ENCODE data around the gene UAP1L1. TPM values are rescaled to one million over a fixed set of nuclear protein-coding genes. Genes with fewer than 3 reads are reported as not detected.

The UAP1L1 gene
- polyA plus RNA-seq, 1 donor (not counting 4 experiments of a cell fraction or from before 2014, with no cell fraction given) = 2.7 TPM

GRCh38 chr9:137107982-137108381, 30.7 kb downstream of the UAP1L1 start:
- Histone ChIP-seq H4K20me1 (ENCODE audit: control insufficient read depth, extremely low read depth, insufficient read depth, low read length) (no peaks in the 10 kb centered on the region), H3K9ac (ENCODE audit: control insufficient read depth, extremely low read depth, insufficient read depth, low read length) (no peak overlapping the region), H3K4me1 (ENCODE audit: control insufficient read depth, extremely low read depth, insufficient read depth, low read length) (no peaks in the 10 kb centered on the region), H3K9me3 (ENCODE audit: control insufficient read depth, low read depth, low read length) (peaks cover 5% of the 10 kb centered on the region), H3K4me3 (ENCODE audit: control insufficient read depth in 2 of 3, extremely low read depth in 1 of 3, insufficient read depth in 2 of 3, low read depth in 1 of 3, low read length in 3 of 3) (no peak overlapping the region), H3K36me3 (ENCODE audit: control insufficient read depth in 2 of 2, extremely low read depth in 1 of 2, insufficient read depth in 2 of 2, low read length in 2 of 2) (peaks cover 14% of the 10 kb centered on the region in 2 experiments), H3K4me2 (ENCODE audit: control insufficient read depth, extremely low read depth, insufficient read depth, low read depth, low read length) (no peak overlapping the region), H3K27ac (ENCODE audit: control insufficient read depth, insufficient read depth, low read length) (no peak overlapping the region), H3K79me2 (ENCODE audit: control insufficient read depth, insufficient read depth, low read length) (peaks cover 1% of the 10 kb centered on the region), H3K27me3 (ENCODE audit: control insufficient read depth, extremely low read depth, insufficient read depth, low read length) (no peaks in the 10 kb centered on the region), H3K9me1 (ENCODE audit: control insufficient read depth, extremely low read depth, insufficient read depth, low read length) (no peaks in the 10 kb centered on the region), H2AFZ (ENCODE audit: control insufficient read depth, low read length) (no peak overlapping the region)
- no peak for TF ChIP-seq CTCF (optimal IDR thresholded peaks at IDR 0.05 in 1 of 3, IDR thresholded peaks at IDR 0.05 in 1 of 3, conservative IDR thresholded peaks at IDR 0.05 in 1 of 3; ENCODE audit: extremely low read depth in 1 of 3, insufficient read depth in 2 of 3, low read length in 3 of 3)
- TF ChIP-seq EZH2 (IDR thresholded peaks at IDR 0.05; ENCODE audit: low read length) = no peak
- FAIRE-seq = no peak
- DNase-seq (ENCODE audit: low read depth, low spot score) = no peak
- dilution Hi-C loops (cut with MboI; ENCODE audit: extremely low pct_ligation_motif_present, low sequenced_read_pairs) = no loop called here

DNA sequence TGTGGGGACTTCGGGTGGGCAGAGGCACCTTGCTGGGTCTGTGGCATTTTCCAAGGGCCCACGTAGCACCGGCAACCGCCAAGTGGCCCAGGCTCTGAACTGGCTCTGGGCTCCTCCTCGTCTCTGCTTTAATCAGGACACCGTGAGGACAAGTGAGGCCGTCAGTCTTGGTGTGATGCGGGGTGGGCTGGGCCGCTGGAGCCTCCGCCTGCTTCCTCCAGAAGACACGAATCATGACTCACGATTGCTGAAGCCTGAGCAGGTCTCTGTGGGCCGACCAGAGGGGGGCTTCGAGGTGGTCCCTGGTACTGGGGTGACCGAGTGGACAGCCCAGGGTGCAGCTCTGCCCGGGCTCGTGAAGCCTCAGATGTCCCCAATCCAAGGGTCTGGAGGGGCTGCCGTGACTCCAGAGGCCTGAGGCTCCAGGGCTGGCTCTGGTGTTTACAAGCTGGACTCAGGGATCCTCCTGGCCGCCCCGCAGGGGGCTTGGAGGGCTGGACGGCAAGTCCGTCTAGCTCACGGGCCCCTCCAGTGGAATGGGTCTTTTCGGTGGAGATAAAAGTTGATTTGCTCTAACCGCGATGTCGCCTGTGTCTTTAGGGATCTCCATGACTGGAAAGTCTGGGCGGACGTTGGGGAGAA, 31.4 kb downstream of the UAP1L1 start:
- Histone ChIP-seq H3K9me1 (ENCODE audit: control insufficient read depth, extremely low read depth, insufficient read depth, low read length) (no peaks in the 10 kb centered on the region), H3K36me3 (ENCODE audit: control insufficient read depth in 2 of 2, extremely low read depth in 1 of 2, insufficient read depth in 2 of 2, low read length in 2 of 2) (peaks cover 6 to 12% of the 10 kb centered on the region in 2 experiments), H3K9ac (ENCODE audit: control insufficient read depth, extremely low read depth, insufficient read depth, low read length) (no peak overlapping the region), H3K4me2 (ENCODE audit: control insufficient read depth, extremely low read depth, insufficient read depth, low read depth, low read length) (no peak overlapping the region), H3K27ac (ENCODE audit: control insufficient read depth, insufficient read depth, low read length) (no peak overlapping the region), H4K20me1 (ENCODE audit: control insufficient read depth, extremely low read depth, insufficient read depth, low read length) (no peaks in the 10 kb centered on the region), H3K4me1 (ENCODE audit: control insufficient read depth, extremely low read depth, insufficient read depth, low read length) (no peaks in the 10 kb centered on the region), H3K4me3 (ENCODE audit: control insufficient read depth in 2 of 3, extremely low read depth in 1 of 3, insufficient read depth in 2 of 3, low read depth in 1 of 3, low read length in 3 of 3) (no peak overlapping the region), H2AFZ (ENCODE audit: control insufficient read depth, low read length) (no peak overlapping the region), H3K9me3 (ENCODE audit: control insufficient read depth, low read depth, low read length) (no peaks in the 10 kb centered on the region), H3K79me2 (ENCODE audit: control insufficient read depth, insufficient read depth, low read length) (no peaks in the 10 kb centered on the region), H3K27me3 (ENCODE audit: control insufficient read depth, extremely low read depth, insufficient read depth, low read length) (no peaks in the 10 kb centered on the region)
- DNase-seq (ENCODE audit: low read depth, low spot score) (no peak), FAIRE-seq (no peak)
- dilution Hi-C loops (cut with MboI; ENCODE audit: extremely low pct_ligation_motif_present, low sequenced_read_pairs) = no loop called here
- no peak for TF ChIP-seq EZH2 (IDR thresholded peaks at IDR 0.05; ENCODE audit: low read length)
- no peak for TF ChIP-seq CTCF (optimal IDR thresholded peaks at IDR 0.05 in 1 of 3, IDR thresholded peaks at IDR 0.05 in 1 of 3, conservative IDR thresholded peaks at IDR 0.05 in 1 of 3; ENCODE audit: extremely low read depth in 1 of 3, insufficient read depth in 2 of 3, low read length in 3 of 3)

Measured in keratinocyte (primary cell).